Bronchial epithelial cell (primary cell): ENCODE measurements around the gene POGZ. TPM values are rescaled to one million over a fixed set of nuclear protein-coding genes. Genes with fewer than 3 reads are reported as not detected.

ENCODE experiments used
- DNase-seq: peaks from one replicate; pipeline ENCODE4 v3.0.0-alpha.2; 2010; ENCODE audit warnings: low read depth
- FAIRE-seq: peaks from 2 replicates; lab custom pipeline; 2011; peaks lifted over from hg19 to GRCh38; lab: Jason Lieb, UNC
- H3K27me3 ChIP-seq: 2 replicates; pipeline ENCODE4 v1.5.1; 2011; ENCODE audit warnings: low read length; ENCODE audit not compliant: control insufficient read depth, insufficient read depth
- H3K36me3 ChIP-seq: 2 replicates; pipeline ENCODE4 v1.5.1; 2011; ENCODE audit warnings: low read length; ENCODE audit not compliant: control insufficient read depth, insufficient read depth
- H3K4me3 ChIP-seq: 2 replicates; pipeline ENCODE4 v1.5.1; 2011; ENCODE audit warnings: mild to moderate bottlenecking, low read depth, low read length, control low read depth
- CTCF ChIP-seq: IDR thresholded peaks from 2 replicates; pipeline ENCODE4 v1.5.1; 2011; ENCODE audit warnings: mild to moderate bottlenecking, moderate library complexity, low read length, control low read depth, inconsistent platforms; ENCODE audit not compliant: insufficient read depth, severe bottlenecking
- total RNA-seq: library from RNA; depleted of rRNA; stranded (reverse); fragments of >200 nt; gene quantifications from 2 replicates; pipeline ENCODE4 v1.2.1, GENCODE V29; 2014

POGZ gene
- total RNA-seq, 1 donor from 2014 or later, result 6.6 TPM

DNA sequence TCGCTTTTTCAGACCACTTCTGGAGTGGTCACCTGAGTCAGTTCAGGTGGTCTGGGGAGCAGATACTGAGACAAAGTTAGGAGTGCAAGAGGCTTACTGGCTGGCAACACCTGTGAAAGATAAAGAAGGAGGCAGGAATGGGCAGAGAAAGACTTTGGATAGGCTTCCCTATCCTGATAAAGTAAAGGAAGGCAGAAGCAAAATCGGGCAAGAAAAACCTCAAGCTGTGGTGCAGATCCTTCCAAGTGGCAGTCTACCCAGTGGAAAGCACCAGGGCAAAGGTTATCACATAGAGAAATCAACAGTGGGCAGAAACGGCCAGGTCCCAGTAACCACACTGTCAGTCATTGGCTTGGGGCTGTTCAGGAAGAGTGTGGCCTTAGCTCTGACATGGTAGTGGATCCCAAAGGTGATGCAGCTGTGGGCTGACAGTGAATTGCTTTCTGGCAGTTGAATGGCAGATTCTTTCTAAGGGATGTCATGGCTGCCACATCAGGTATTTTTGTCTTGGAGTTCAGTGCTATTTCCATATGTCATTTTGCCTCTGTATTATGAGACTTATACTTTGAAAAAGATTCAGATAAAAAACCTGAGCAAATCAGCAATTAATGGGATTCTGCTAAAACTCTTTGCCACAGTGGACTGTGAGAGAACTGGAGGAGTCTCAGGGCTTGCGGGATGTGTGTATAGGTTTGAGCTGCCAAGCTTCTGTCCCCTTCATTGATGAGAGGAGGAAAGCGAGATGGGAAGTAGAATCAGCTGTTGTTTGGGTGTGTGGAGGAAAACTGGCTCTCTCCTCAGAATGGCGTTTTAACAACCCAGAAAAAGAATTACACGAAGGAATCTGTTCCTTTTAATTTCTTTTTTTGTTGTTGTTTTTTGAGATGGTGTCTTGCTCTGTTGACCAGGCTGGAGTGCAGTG lies 43.8 kb upstream of the POGZ start:
- no peak for DNase-seq
- Histone ChIP-seq H3K36me3 (no peaks in the 10 kb centered on the region), H3K27me3 (no peaks in the 10 kb centered on the region), H3K4me3 (no peak overlapping the region)
- FAIRE-seq, result no peak
- no peak for TF ChIP-seq CTCF

GRCh38 chr1:151502035-151502700 lies 42.9 kb upstream of the POGZ start:
- no peak for TF ChIP-seq CTCF
- no peak for FAIRE-seq
- Histone ChIP-seq H3K36me3 (no peaks in the 10 kb centered on the region), H3K4me3 (no peak overlapping the region), H3K27me3 (no peaks in the 10 kb centered on the region)
- DNase-seq, result no peak

DNA sequence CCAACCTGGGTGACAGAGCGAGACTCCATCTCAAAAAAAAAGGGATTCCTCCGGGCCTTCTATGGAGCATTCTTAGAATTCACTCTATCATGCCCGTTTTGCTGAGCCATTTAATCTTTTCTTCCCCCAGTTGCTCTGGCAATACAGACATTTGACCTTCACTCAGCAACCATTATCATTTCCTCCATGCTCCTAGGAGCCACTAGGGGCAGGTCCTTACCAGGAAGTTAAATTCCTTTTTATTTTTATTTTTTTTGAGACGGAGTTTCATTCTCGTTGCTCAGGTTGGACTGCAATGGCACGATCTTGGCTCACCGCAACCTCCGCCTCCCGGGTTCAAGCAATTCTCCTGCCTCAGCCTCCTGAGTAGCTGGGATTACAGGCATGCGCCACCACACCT lies 42.2 kb upstream of the POGZ start:
- FAIRE-seq, result no peak

DNA sequence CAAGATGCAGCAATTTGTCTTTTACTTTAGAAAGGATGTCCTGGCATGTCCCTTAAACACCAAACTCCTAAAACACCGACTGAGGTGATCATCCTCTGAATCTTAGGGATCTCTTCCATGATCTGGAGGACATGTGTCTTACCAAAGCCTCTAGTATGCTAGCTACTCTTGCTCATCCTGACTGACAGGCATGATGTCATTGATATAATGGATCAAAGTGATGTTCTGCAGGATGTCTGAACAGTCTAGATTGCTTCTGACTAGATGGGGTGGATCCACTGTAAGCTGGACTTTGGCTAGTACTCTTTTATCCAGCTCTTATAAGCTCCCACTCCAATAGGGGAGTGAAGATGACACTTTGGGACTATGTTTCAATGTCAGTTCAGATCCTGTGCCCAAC lies 40.6 kb upstream of the POGZ start:
- FAIRE-seq, result no peak
- H3K27me3 ChIP-seq, result no peaks in the 10 kb centered on the region

More for the DNA sequence above, 42.2 kb upstream of the POGZ start:
- H3K27me3 ChIP-seq, result no peaks in the 10 kb centered on the region
- TF ChIP-seq CTCF, result peak; percentile 19
- DNase-seq, result no peak
- no peaks in the 10 kb centered on the region for H3K36me3 ChIP-seq
- H3K4me3 ChIP-seq, result no peak overlapping the region

GRCh38 chr1:151499365-151499764 lies 40.1 kb upstream of the POGZ start:
- FAIRE-seq (no peak), DNase-seq (no peak)
- no peak for TF ChIP-seq CTCF
- Histone ChIP-seq H3K27me3 (no peaks in the 10 kb centered on the region), H3K4me3 (no peak overlapping the region), H3K36me3 (no peaks in the 10 kb centered on the region)

More for the DNA sequence above, 40.6 kb upstream of the POGZ start:
- H3K36me3 ChIP-seq, result no peaks in the 10 kb centered on the region
- no peak overlapping the region for H3K4me3 ChIP-seq
- no peak for TF ChIP-seq CTCF
- no peak for DNase-seq
